ENCODE data around the gene GNS. TPM values are rescaled to one million over a fixed set of nuclear protein-coding genes. Genes with fewer than 3 reads are reported as not detected.
"Not testable (repeated sequence)": the region's sequence is repeated elsewhere in the genome, so short reads cannot be mapped to it uniquely, and the experiment has no call there.

The GNS gene
- total RNA-seq, 1 donor from 2014 or later = 346 TPM

DNA sequence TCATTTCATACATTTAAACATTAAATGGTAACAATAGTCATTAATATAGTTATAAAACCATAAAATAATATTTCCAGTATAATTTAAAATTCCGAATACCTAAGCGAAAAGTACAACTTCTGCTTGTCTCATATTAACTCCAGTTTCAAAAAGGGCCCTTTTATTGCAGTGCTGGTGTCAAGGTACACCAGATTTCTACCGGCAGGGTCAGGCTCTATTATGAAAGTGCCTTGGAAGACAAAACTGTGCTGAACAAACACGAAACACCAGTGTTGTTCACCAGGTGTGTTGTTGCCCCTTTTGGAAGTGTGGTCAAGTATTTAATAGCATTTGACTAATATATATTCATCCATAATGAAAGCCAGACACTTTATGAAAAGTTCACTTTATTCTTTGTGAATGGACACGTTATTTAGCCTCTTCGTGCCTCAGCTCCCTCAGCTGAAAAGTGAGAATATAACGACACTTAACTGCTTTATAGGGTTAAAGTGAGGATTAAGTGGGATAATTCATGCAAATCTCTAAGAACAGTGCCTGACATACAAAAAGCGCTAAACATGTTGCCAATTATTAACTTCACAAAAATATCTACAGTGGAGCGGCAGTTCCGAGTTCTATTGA is 20.3 kb upstream of the GNS start:
- DNase-seq = no peak

DNA sequence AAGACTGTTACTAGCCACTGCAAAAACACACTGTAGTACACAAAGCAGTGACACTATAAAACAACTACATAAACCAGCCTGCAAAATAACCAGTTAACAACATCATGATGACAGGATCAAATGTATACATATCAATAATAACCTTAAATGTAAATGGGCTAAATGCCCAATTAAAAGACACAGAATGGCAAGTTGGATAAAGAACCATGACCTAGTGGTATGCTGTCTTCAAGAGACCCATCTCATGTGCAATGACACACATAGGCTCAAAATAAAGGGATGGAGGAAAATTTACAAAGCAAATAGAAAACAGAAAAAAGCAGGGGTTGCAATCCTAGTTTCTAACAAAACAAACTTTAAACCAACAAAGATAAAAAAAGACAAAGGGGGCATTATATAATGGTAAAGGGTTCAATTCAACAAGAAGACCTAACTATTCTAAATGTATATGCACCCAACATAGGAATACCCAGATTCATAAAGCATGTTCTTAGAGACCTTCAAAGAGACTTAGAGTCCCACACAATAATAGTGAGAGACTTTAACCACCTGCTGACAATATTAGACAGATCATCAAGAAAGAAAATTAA is 16.0 kb upstream of the GNS start:
- DNase-seq = not testable (repeated sequence)

DNA sequence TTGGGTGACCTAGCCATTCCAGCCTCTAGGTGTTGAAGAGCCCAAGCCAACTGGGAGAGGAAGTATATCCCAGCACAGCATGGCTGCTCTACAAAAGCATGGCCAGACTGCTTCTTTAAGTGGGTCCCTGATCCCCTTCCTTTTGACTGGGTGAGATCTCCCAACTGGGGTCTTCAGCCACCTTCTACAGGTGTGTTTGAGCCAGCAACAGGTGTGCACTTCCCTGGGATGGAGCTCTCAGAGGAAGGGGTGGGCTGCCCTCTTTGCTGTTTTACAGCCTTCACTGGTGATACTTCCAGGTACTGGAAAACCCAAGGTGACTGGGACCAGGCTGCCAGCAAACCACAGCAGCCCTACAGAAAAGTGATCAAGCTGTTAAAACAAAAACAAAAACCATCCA is 14.2 kb upstream of the GNS start:
- DNase-seq = no peak

DNA sequence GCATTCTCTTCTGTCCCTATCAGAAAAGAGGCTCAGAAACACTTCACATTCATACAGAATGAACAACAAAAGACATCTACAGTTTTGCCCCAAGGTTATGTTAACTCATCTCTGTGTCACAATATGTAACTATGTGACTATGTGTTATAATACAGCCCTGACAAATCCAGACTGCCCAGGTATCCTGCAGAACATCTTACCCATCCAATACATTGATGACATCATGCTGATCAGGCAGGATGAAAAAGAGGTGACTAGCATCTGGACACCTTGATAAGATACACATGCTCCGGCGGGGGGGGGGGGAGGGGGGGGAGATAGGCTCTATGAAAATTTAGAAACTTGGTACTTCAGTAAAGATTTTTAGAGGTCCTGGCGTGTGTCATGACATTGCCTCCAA is 8.3 kb upstream of the GNS start:
- no peak for DNase-seq

DNA sequence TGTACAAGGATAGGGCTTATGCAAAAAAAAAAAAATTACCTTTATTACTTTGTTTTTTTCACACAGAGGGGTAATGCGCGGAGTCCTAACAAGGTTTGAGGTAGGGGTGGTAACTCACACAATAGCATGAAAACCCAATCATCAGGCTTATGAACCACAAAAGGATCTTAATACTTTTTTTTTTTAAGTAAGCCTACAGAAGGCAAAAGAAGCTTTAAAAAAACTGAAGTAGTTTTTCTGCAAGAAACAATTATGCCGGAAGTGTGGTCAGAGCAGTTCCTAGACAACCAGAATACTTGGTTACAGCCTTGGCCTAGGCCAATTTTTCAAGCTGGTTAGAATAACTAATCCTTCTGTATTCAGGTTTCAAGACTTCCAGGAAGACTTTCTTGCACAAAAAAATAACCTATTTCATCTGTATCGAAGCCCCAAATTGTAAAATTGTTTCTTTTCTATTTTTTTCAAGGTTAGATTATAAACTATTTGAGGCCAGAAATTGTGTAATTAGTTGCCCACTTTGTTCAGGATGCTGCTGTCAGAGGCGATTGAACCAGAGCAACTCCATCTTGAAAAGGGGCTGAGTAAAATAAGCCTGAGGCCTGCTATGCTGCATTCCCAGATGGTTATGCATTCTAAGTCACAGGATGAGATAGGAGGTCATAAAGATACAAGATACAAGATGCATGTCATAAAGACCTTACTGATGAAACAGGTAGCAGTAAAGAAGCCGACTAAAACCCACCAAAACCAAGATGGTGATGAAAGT is 1.8 kb upstream of the GNS start:
- no peak for DNase-seq

DNA sequence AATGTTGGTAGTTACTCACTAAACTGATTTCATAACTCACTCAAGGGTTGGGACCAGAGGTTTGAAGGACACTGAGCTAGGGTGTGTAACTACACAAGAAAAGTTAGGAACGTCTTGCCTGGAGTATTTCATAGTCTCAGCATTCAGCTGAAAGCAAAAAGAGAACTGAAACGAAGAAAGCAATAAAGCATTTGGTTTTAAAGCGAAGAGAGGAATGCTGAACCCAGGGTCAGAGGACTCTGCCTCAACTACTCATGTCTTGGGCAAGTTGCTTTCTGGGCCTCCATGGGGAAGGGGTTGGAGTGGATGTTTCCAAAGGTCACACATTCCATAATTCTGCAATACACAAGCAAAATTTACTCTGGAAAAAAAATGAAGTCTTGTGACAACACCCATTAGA is 1.4 kb downstream of the GNS start:
- DNase-seq = no peak

DNA sequence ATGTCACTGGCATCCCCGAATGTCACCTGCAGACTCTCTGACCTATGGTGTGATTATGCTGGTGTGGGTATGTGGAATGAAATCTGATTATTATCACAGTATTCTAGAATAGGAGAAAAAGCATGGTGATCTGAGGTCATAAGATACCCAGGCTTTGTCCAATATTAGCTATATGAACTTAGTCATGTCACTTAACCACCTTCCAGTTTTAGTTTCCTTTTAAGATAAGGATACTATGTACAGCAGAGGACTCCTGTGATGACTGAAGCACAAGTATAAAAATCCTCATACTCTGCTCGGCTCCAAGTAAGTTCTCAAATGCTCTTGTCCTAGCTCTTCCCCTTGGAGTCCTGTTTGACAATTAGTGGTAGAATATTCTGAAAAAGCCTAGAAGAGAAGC is 2.8 kb downstream of the GNS start:
- no peak for DNase-seq

DNA sequence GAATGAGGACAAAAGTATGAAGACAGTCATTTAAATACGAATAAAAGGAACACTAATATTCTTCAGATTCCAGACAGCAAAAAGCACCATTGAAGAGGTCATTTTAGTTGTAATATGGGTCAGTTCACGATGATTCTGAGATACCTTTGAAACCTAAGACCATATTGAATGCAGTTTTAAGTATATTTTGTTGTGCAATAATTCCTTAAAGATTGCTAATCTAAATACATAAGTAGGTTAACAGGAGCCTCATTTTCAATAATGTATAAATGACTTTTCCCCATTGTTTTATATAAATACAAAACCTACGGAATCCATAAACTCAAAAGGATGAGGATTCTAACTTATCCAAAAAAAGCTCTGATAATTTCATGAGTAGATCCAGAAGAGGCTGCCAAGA is 5.8 kb downstream of the GNS start:
- no peak for DNase-seq

DNA sequence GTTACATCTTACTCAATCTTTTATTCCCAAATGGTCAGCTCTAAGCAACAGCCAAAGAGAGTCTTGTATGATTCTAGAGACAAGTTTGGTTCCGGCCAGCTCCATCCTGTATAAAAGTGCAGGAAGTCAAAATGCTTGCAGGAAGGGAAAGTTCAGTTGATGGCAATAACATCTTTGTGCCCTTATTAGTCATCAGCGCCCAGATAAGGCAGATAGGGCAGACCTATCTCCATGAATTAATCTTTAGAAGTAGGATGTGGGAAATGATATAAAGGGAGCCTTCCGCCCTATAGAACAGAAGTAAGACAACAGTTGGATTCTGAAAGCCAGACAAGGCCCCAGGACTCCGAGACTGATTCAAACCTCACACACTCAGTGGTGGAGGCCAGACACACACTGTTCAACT is 6.4 kb downstream of the GNS start:
- DNase-seq = peak; percentile 90

DNA sequence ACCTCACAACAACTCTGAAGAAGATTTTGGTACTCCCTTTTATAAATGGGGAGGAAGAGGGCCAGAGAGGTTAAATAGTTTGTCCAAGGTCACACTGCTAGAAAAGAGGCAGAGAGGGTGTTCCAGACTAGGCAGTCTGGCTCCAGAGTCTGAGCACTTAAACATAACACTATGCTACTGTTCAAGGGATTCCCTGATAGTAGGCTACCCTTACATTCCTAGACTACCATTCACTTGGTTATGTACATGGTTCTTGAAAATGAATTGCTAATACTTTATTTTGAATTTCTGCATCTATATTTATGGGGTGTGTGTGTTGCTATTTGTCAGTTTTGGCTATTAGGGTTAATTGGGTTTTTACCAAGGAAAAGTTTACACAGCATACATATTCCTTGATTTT is 7.2 kb downstream of the GNS start:
- DNase-seq = no peak

DNA sequence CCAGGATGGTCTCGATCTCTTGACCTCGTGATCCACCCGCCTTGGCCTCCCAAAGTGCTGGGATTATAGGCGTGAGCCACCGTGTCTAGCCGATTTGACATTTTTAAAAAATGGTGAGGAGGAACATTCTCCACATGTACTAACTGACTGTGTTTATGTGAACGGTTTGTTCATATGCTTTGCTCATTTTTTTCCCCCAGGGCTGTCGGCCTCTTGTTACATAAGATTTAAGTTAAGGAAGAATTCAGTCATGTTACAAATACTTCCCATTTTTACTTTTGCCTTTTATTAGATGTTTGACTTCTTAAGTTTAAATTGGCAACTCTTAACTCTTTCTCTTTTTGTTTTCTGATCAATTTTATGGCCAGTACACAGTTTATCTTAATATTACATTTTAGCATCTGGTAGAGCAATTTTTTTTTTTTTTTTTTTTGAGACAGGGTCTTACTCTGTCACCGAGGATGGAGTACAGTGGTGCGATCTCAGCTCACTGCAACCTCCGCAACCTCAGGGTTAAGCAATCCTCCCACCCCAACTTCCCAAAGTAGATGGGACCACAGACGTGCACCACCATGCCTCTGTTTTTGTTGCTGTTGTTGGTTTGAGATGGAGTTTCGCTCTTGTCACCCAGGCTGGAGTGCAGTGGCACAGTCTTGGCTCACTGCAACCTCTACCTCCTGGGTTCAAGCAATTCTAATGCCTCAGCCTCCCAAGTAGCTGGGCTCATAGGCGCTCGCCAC is 9.6 kb downstream of the GNS start:
- no peak for DNase-seq

DNA sequence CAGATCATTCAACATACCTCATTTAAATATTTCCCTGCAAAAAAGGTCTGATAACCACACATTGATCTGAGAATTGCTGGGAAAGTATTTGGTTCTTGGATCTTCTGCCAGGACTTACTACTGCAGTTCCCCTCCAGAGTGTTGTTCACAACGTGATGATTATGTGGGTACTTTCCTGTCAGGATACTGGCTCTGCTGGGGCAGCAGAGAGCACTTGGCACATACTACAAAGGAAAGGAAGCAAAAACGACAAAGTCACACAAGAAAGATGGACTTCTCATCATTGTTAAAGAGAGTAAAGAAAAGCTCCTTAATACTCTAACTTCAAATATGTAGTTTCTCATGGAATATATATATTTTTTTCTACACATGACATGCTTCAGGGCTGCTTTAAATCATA is 11.5 kb downstream of the GNS start:
- DNase-seq = peak; percentile 82

DNA sequence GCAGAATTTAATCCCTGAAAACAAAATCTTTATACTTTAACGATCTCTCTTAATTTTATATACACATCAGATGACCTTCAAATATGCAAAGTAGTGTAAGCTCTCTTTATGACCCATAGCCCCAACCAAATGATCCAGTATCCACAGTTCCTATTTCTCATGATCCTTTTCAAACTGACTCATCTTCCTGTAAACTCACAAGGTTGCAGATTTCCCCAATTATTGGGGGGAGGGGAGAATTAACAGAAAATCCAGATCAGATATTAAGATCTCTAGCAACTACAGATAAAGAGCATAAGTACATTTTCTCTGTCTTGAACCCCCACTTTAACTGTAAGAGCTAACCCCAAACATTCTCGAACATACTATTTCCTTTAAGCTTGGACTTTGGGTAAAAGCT is 12.5 kb downstream of the GNS start:
- DNase-seq = peak; percentile 69

DNA sequence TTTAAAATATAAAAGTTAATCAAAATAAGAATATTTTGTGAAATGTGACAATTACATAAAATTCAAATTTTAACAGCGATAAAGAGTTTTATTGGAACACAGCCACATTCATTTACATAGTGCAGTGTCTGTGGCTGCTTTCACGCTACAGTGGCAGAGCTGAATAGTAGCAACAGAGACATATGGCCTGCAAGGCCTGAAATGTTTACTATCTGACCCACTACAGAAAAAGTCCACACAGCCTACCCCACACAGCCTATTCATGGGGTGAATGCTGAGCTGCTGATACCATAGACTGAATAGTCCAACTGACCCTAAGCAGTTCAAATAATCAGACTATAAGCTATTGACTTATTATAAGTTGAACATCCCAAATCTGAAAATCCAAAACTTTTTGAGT is 13.2 kb downstream of the GNS start:
- no peak for DNase-seq

DNA sequence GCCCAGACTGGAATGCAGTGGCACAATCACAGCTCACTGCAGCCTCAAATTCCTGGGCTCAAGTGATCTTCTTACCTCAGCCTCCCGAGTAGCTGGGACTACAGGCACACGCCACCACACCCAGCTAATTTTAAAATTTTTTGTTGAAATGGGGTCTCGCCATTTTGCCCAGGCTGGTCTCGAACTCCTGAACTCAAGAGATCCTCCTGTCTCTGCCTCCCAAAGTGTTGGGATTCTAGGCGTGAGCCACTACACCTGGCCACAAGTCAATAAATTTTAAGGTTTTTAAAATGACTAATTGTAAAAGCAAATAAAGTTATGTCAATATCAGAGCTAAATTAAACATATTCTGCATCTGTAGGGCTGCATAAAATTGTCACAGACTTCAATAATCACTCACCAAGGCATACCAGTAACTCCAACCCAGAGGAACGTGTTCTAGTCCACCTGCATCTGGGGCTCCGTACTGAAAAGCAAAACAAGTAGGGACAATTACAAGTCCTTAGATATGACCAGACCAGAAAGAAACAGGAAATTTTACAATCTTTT is 13.9 kb downstream of the GNS start:
- DNase-seq = no peak

DNA sequence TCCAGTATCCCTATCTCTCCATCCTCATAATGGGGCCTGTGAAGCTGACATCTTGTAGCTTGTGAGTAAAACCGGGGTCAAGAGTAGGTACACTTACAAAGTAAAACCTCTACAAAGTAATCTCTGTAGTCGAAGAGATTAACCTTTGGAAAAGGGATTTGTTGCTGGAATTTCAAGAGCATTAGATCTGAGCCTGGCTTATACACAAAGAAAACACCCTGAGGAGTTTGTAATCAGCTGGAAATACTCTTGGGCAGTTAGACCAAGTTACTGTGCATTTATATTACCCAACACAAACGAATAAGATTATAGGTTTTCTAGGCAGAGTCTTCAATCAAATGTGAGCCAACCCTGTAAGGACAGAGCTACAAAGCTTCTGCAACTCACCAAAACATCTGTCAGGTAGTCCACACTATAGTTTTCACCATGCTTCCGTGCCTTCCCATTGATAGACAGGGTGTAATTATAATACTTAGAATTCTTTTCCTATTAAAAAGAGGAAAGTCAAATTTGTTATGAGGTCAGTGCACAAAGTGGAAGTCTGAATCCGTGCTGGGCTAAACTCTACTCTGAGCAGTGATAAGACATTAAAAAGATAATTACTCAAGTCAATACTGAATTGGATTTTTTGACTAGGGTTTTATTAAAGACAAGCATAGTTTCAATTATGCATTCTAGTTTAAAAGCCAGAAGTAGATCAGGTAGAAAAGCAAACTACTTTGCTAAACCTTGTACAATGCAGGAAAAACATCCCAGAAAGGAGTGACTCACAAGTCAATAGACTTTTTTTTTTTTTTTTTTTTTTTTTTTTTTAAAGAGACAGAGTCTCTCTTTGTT is 14.6 kb downstream of the GNS start:
- DNase-seq = peak; percentile 57

DNA sequence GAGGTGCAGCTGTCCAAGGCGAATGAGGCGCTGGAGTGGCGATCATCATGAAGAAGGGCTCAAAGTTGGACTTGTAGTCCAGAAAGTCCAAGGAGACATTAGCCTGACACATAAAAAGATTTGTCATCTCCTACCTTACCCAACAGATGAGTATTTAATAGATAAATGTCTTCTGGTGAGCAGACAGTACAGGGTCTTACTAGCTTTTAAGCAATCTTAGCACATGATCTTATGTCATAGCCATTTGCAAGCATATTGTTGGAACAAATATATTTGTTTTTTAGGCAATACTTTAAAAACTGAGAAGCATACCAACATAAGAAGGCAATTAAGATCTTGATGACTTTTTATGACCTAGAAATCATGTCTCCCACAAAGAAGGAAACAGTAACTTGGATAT is 16.0 kb downstream of the GNS start:
- no peak for DNase-seq

DNA sequence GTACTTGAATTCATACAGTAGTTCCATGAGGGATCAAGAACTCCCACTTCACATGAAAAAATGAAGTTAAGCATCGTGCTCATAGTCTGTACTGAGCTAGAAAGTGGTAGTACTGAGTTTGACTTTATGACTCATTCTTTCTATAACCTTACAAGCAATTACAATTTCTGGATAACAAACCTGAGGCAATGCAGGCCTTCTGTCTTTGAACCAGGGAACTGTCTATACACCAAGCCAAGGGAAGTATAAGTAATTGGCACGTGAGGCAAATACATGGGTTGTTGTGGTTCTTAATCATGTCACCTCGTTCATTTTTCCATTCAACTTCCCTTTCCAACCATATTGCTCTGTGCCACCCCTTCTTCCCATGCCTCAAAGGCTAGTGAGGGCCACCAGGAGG is 16.8 kb downstream of the GNS start:
- no peak for DNase-seq

DNA sequence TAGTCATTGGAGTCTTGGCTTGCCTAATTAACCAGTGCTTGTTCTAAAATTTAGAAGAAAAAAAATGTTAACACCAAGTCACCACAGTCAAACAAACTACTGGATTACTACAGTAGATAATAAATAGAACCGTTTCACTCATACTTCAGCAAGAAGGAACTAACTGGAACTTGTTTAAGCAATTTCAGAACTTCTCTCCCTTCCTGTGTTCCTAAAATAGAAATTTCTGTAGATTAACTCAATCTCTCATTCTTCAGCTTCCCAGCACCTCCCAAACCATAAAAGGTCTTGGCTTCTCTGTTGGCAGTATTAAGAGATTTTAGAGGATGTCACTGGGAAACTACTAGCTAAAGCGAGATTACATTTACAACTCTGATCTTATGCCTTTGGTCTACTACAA is 18.6 kb downstream of the GNS start:
- DNase-seq = no peak

DNA sequence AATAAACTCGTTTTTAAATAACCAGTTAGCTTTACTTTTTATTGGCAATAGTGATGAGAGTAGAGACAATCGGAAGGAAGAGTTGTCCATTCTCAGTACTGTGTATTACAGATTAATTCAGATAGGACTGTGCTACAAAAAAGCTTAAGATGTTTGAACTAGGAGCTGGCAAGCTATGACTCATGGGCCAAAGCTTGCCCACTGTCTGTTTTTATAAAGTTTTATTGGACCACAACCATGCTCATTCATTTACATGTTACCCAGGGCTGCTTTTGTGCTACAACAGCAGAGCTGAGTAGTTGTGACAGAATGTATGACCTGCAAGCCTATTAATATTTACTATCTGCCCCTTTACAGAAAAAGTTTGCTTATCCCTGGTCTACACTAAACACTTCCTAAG is 19.4 kb downstream of the GNS start:
- DNase-seq = no peak

DNA sequence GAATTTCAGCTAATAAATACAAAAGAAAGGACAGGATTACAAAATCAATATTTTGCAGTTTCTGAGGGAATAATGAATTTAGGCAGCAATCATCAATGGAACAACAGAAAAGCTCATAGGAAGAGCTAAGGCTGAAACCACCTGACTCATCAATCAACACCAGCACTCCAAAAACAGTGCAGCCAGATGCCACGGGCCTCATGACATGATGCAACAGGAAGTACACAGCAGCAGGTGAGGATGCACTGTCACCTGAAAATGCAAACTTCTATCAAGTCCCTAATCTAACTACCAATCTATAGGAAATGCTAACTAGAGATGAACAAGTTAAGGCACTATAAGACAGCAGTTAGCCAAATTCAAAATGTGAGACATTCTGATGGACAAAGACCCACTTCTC is 21.7 kb downstream of the GNS start:
- DNase-seq = no peak

DNA sequence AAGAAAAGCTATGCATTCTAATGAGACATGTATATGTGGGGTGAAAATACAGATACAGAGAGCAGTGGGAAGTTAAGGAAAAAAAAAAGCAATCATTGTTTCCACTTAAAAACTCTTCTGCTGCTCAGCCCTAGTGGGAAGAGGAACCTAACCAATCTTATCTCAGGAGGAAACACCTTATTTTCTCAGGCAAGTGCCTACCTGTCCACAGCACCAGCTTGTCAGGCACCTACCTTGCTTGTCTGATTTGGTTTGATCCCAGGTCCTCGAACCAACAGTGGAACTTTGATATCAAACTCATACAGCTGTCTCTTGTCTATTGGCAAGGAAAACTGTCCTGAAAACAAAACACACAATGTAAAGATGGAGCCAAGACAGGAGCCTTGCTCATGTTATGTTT is 22.4 kb downstream of the GNS start:
- DNase-seq = no peak

All from dermis blood vessel endothelial cell (primary cell).